Astrocyte (in vitro differentiated cells and primary cell): ENCODE measurements around the gene BRWD1. TPM values are rescaled to one million over a fixed set of nuclear protein-coding genes. Genes with fewer than 3 reads are reported as not detected.
A peak's percentile ranks its signal among the peaks of the same experiment; 100 is the strongest.

ENCODE experiments used
- DNase-seq: peaks from one replicate; pipeline ENCODE4 v3.0.0-alpha.2; 2010; ENCODE audit warnings: low read depth
- FAIRE-seq: peaks from 2 replicates; lab custom pipeline; 2011; peaks lifted over from hg19 to GRCh38; lab: Jason Lieb, UNC
- H2AFZ ChIP-seq: 2 replicates; pipeline ENCODE4 v1.6.0; 2012; ENCODE audit warnings: low read depth, low read length, inconsistent platforms
- H3K27ac ChIP-seq: 2 replicates; pipeline ENCODE4 v1.5.1; 2011; ENCODE audit warnings: low read depth, low read length, inconsistent platforms
- H3K27me3 ChIP-seq: 2 replicates; pipeline ENCODE4 v1.6.0; 2011; ENCODE audit warnings: low read length, inconsistent platforms; ENCODE audit not compliant: insufficient read depth
- H3K36me3 ChIP-seq: 2 replicates; pipeline ENCODE4 v1.5.1; 2011; ENCODE audit warnings: low read length, inconsistent platforms; ENCODE audit not compliant: insufficient read depth
- H3K4me1 ChIP-seq: 2 replicates; pipeline ENCODE4 v1.5.1; 2011; ENCODE audit warnings: low read length, inconsistent platforms; ENCODE audit not compliant: insufficient read depth
- H3K4me2 ChIP-seq: 2 replicates; pipeline ENCODE4 v1.6.0; 2012; ENCODE audit warnings: low read length, inconsistent platforms
- H3K4me3 ChIP-seq: 2 replicates; pipeline ENCODE4 v1.5.1; 2011; ENCODE audit warnings: low read depth, mild to moderate bottlenecking, low read length, inconsistent platforms; ENCODE audit not compliant: insufficient read depth
- H3K79me2 ChIP-seq: 2 replicates; pipeline ENCODE4 v1.6.0; 2012; ENCODE audit warnings: mild to moderate bottlenecking, low read length, inconsistent platforms; ENCODE audit not compliant: insufficient read depth
- H3K9ac ChIP-seq: 2 replicates; pipeline ENCODE4 v1.6.0; 2012; ENCODE audit warnings: mild to moderate bottlenecking, low read length, inconsistent platforms
- H3K9me3 ChIP-seq: 2 replicates; pipeline ENCODE4 v1.5.1; 2012; ENCODE audit warnings: low read depth, mild to moderate bottlenecking, low read length, inconsistent platforms; ENCODE audit not compliant: insufficient read depth
- H4K20me1 ChIP-seq: 2 replicates; pipeline ENCODE4 v1.6.0; 2012; ENCODE audit warnings: low read length, inconsistent platforms; ENCODE audit not compliant: insufficient read depth
- H3K27ac Mint-ChIP-seq: one replicate; pipeline ENCODE4 v1.8.0; 2021; ENCODE audit warnings: mild to moderate bottlenecking, mixed read lengths; ENCODE audit not compliant: unreplicated experiment
- H3K27me3 Mint-ChIP-seq: one replicate; pipeline ENCODE4 v1.8.0; 2021; ENCODE audit warnings: low read depth, mixed read lengths; ENCODE audit not compliant: unreplicated experiment
- H3K36me3 Mint-ChIP-seq: one replicate; pipeline ENCODE4 v1.8.0; 2021; ENCODE audit warnings: low read depth, mixed read lengths; ENCODE audit not compliant: unreplicated experiment
- H3K4me1 Mint-ChIP-seq: one replicate; pipeline ENCODE4 v1.8.0; 2021; ENCODE audit warnings: low read depth, mixed read lengths; ENCODE audit not compliant: unreplicated experiment
- H3K4me3 Mint-ChIP-seq: one replicate; pipeline ENCODE4 v1.8.0; 2021; ENCODE audit warnings: mild to moderate bottlenecking, moderate library complexity, mixed read lengths; ENCODE audit not compliant: unreplicated experiment
- H3K9me3 Mint-ChIP-seq: one replicate; pipeline ENCODE4 v1.8.0; 2021; ENCODE audit warnings: mild to moderate bottlenecking, mixed read lengths; ENCODE audit not compliant: unreplicated experiment
- CTCF ChIP-seq: IDR thresholded peaks from 2 replicates; pipeline ENCODE4 v1.5.1; 2011; ENCODE audit warnings: low read depth, mild to moderate bottlenecking, inconsistent platforms, low read length, moderate library complexity; ENCODE audit not compliant: insufficient read depth
- EZH2 ChIP-seq: IDR thresholded peaks from 2 replicates; pipeline ENCODE4 v1.6.1; 2012; ENCODE audit warnings: mild to moderate bottlenecking, low read length, inconsistent platforms; ENCODE audit not compliant: insufficient read depth
- total RNA-seq: library from RNA; stranded (reverse); gene quantifications from 2 replicates; pipeline ENCODE4 v1.2.1, GENCODE V29; 2021

The BRWD1 gene
- total RNA-seq, 1 donor from 2014 or later, result 28.1 TPM

DNA sequence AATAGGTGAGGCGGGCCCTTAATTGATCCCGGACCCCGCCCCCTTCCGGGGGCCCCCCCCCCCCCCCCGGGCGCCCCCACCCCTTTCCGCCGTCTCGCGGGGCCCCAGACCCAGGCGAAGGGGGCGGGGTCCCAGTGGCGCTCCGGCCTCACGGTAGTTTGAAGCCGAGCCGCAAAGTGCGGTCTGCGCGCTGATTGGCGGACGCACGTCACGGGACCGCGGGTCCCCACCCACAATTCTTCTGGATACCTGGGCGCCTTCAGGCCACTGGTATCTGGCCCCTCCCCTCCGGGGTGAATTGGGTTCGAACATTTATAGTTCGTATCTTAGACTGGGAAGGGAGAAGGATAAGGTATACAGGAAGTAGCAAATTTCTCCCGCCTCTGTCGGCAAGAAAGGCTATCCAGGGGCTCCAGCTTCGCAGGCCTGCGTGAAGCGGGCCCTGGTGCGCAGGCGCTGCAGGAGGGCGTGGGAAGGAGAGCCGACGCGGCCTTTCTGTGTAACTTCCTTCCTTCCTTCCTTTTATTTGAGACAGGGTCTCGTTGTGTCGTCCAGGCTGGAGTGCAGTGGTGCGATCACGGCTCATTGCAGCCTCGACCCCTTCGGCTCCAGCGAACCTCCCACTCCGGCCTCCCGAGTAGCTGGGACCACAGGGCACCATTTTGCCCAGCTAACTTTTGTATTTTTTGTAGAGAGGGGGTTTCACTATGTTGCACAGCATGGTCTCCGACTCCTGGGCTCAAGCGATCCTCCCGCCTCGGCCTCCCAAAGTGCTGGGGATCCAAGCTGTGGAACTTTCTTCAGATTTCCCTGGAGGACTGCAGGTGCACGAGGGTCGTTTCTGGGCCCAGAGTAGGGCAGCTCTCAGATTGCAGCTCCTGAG lies 36.0 kb upstream of the BRWD1 start:
- Mint-ChIP-seq H3K36me3 (peaks cover 9% of the 10 kb centered on the region), H3K9me3 (no peaks in the 10 kb centered on the region), H3K27ac (peak overlapping the region; percentile 95), H3K4me1 (peaks cover 15% of the 10 kb centered on the region), H3K27me3 (no peaks in the 10 kb centered on the region), H3K4me3 (peak overlapping the region; percentile 94)
- Histone ChIP-seq H3K36me3 (peaks cover 24% of the 10 kb centered on the region), H3K9me3 (no peaks in the 10 kb centered on the region), H3K79me2 (peaks cover 40% of the 10 kb centered on the region), H3K27me3 (no peaks in the 10 kb centered on the region), H3K9ac (peak overlapping the region; percentile 84), H3K27ac (peak overlapping the region; percentile 82), H3K4me1 (peaks cover 20% of the 10 kb centered on the region), H2AFZ (peak overlapping the region; percentile 96), H3K4me3 (peak overlapping the region; percentile 76), H3K4me2 (peak overlapping the region; percentile 85), H4K20me1 (peaks cover 40% of the 10 kb centered on the region)
- no peak for TF ChIP-seq EZH2
- TF ChIP-seq CTCF, result no peak
- FAIRE-seq, result no peak
- peak; percentile 85 for DNase-seq

DNA sequence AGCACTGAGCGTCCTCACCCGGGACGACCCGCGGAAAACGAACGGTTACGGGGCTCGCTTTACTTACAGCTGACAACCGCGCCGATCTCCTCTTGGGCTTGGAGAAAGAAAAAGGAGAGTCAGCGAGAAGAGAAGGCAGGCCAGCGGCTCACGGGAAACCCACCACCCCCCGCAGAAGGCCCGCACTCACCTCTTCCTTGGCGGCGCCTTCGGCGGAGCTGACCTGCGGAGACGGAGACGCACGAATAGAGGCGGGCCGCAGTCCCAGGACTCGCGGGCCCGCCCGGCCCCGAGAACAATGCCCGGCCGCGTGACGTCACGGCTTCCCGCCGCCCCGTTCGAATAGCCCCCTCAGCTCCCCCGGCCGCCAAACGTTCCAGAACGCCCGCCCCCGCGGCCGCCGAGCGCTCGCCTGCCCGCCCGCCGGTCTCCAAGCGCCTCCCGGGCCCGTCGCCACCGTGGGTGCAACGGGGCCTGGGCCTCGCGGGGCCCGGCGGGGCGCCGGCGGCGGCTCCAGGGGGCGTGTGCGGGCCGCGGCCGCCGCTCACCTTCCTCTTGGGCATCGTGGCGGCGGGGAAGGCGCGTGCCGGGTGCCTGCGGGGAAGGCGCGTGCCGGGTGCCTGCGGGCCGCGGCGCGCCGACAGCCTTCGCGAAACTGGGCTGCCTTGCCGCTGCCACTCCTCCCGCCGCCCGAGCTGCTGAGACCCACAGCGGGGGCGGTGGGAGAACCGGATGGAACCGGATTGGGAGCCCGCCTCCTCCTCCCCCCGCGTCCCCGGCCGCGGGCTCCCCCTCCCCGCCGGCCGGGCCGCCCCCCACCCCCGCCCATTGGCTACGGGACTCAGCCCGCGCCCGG lies 35.2 kb upstream of the BRWD1 start, which contains the start of gene HMGN1:
HMGN1 (minus strand) TSS at position 734 of the 856 bp plus-strand sequence; CDS start at position 563, 171 bp downstream.
- H3K27me3 Mint-ChIP-seq, result no peaks in the 10 kb centered on the region
- Histone ChIP-seq H3K27ac (peak within 1 kb of the TSS; percentile 91), H3K27me3 (no peaks in the 10 kb centered on the region), H2AFZ (peak within 1 kb of the TSS; percentile 96), H3K9ac (peak within 1 kb of the TSS; percentile 99), H3K36me3 (peaks cover 29% of the 10 kb centered on the region), H3K4me2 (peak within 1 kb of the TSS; percentile 90), H3K9me3 (no peaks in the 10 kb centered on the region), H3K4me3 (peak within 1 kb of the TSS; percentile 94), H4K20me1 (peaks cover 46% of the 10 kb centered on the region), H3K4me1 (peaks cover 20% of the 10 kb centered on the region), H3K79me2 (peaks cover 48% of the 10 kb centered on the region)
- FAIRE-seq (no peak), DNase-seq (peak; percentile 66)
- peaks cover 11% of the 10 kb centered on the region for H3K36me3 Mint-ChIP-seq
- no peaks in the 10 kb centered on the region for H3K9me3 Mint-ChIP-seq
- H3K4me3 Mint-ChIP-seq, result peak within 1 kb of the TSS; percentile 94
- H3K4me1 Mint-ChIP-seq, result peaks cover 15% of the 10 kb centered on the region
- peak within 1 kb of the TSS; percentile 95 for H3K27ac Mint-ChIP-seq
- TF ChIP-seq EZH2, result no peak
- no peak for TF ChIP-seq CTCF
